Esophagus squamous epithelium (tissue), 5 donors: Measurements from ENCODE around the gene PPIL3. TPM values are rescaled to one million over a fixed set of nuclear protein-coding genes. Genes with fewer than 3 reads are reported as not detected.

Experiments used
- DNase-seq: peaks from one replicate; lab custom pipeline; 2025; lab: John Stamatoyannopoulos, UW
- H3K27ac ChIP-seq, 4 donors: fragments of 200-600 bp; sonication (generic); one replicate each; pipeline ENCODE4 v1.5.1; 2016 to 2019; ENCODE audit warnings: mild to moderate bottlenecking in 1 of 4
- H3K27me3 ChIP-seq, 4 donors: fragments of 200-600 bp; sonication (generic); 1 replicate in 3 of 4; 2 replicates in 1 of 4; pipeline versions ENCODE4 v1.5.1 to v1.6.0; 2017 to 2021; ENCODE audit warnings: antibody characterized with exemption in 1 of 4
- H3K36me3 ChIP-seq, 3 donors: fragments of 200-600 bp; sonication (generic); one replicate each; pipeline ENCODE4 v1.5.1; 2016 to 2019
- H3K4me1 ChIP-seq, 3 donors: fragments of 200-600 bp; sonication (generic); one replicate each; pipeline ENCODE4 v1.5.1; 2017 to 2019
- H3K4me3 ChIP-seq, 4 donors: fragments of 200-600 bp; sonication (generic); 1 replicate in 3 of 4; 2 replicates in 1 of 4; pipeline ENCODE4 v1.5.1; 2016 to 2019; ENCODE audit warnings: mild to moderate bottlenecking in 2 of 4, moderate library complexity in 1 of 4
- H3K9me3 ChIP-seq, 3 donors: fragments of 200-600 bp; sonication (generic); one replicate each; pipeline ENCODE4 v1.5.1; 2016 to 2019
- CTCF ChIP-seq, 6 experiments: fragments of 450-650 bp in 4 of 6; fragments of 200-600 bp in 2 of 6; sonication (generic) in 2 of 6; IDR thresholded peaks; one replicate each; pipeline ENCODE4 v1.5.1; 2016 to 2019; ENCODE audit warnings: antibody characterized with exemption in 6 of 6, mild to moderate bottlenecking in 4 of 6, moderate library complexity in 4 of 6
- POLR2A ChIP-seq, 4 donors: fragments of 450-650 bp; IDR thresholded peaks; one replicate each; pipeline ENCODE4 v1.6.1; 2017; ENCODE audit warnings: antibody characterized with exemption in 4 of 4, mild to moderate bottlenecking in 4 of 4, moderate library complexity in 3 of 4
- WGBS, 2 donors: methylation state at CpG; one replicate each; pipeline ENCODE4 v1.1.5; 2018; 5-methylcytosine and 5-hydroxymethylcytosine counted together
- intact Hi-C: fragments of 100-400 bp; cut with DNase I; formaldehyde crosslinking; loops from one replicate; pipeline ENCODE4 v1.15.0; 2022
- total RNA-seq, 4 donors: library from RNA; depleted of rRNA; stranded (reverse); fragments of >200 nt; gene quantifications; one replicate each; pipeline ENCODE4 v1.1.0, GENCODE V29; 2016
- donor health status: DM: yes; HTN: yes; CAD: no.

PPIL3 gene
- total RNA-seq, 4 donors from 2014 or later: 10.2 to 31.5 (median 12.8) TPM

- 71 to 81% methylated on average over 4 of the region's 4 CpGs for WGBS, 2 donors
- Histone ChIP-seq H3K27me3 (no peaks in the 10 kb centered on the region), H3K4me3 (no peak overlapping the region), H3K9me3 (no peaks in the 10 kb centered on the region), H3K36me3 (peaks cover 18 to 30% (median 23%) of the 10 kb centered on the region in 3 donors), H3K4me1 (peaks cover 0 to 4% (median 3%) of the 10 kb centered on the region in 3 donors), H3K27ac (no peak overlapping the region)
- no peak for TF ChIP-seq CTCF (IDR thresholded peaks at IDR 0.05)
- TF ChIP-seq POLR2A (IDR thresholded peaks at IDR 0.05): no peak
- intact Hi-C loops: no loop called here
- no peak for DNase-seq
These were observed 40.9 kb downstream of the PPIL3 start for GRCh38 chr2:200847939-200848338.

- no peak overlapping the region for H3K4me3 ChIP-seq
- peaks cover 11 to 23% (median 16%) of the 10 kb centered on the region in 3 donors for H3K36me3 ChIP-seq
- intact Hi-C loops: no loop called here
- H3K4me1 ChIP-seq: peaks cover 0 to 4% (median 3%) of the 10 kb centered on the region in 3 donors
- no peak for TF ChIP-seq POLR2A (IDR thresholded peaks at IDR 0.05)
- TF ChIP-seq CTCF (IDR thresholded peaks at IDR 0.05): no peak
- no peaks in the 10 kb centered on the region for H3K27me3 ChIP-seq
- DNase-seq: no peak
- H3K27ac ChIP-seq: no peak overlapping the region
- H3K9me3 ChIP-seq: no peaks in the 10 kb centered on the region
These were observed 41.6 kb downstream of the PPIL3 start for GRCh38 chr2:200847269-200847668.

- TF ChIP-seq POLR2A (IDR thresholded peaks at IDR 0.05) (no peak), CTCF (IDR thresholded peaks at IDR 0.05) (no peak)
- H3K27me3 ChIP-seq: no peaks in the 10 kb centered on the region
- peaks cover 0 to 4% (median 3%) of the 10 kb centered on the region in 3 donors for H3K4me1 ChIP-seq
- WGBS, 2 donors: 56 to 59% methylated on average over 10 of the region's 10 CpGs
- no peak for DNase-seq
- no peaks in the 10 kb centered on the region for H3K9me3 ChIP-seq
- no peak overlapping the region for H3K27ac ChIP-seq
- intact Hi-C loops: no loop called here
- H3K4me3 ChIP-seq: no peak overlapping the region
- H3K36me3 ChIP-seq: peaks cover 0 to 8% (median 5%) of the 10 kb centered on the region in 3 donors
These were observed 43.1 kb downstream of the PPIL3 start for GRCh38 chr2:200845669-200846325.

- TF ChIP-seq CTCF (IDR thresholded peaks at IDR 0.05) (no peak), POLR2A (IDR thresholded peaks at IDR 0.05) (no peak)
- Histone ChIP-seq H3K27me3 (no peaks in the 10 kb centered on the region), H3K27ac (no peak overlapping the region), H3K9me3 (no peaks in the 10 kb centered on the region), H3K4me3 (no peak overlapping the region), H3K36me3 (peaks cover 0 to 2% (median 0%) of the 10 kb centered on the region in 3 donors), H3K4me1 (peaks cover 0 to 4% (median 3%) of the 10 kb centered on the region in 3 donors)
- DNase-seq: no peak
- intact Hi-C loops: no loop called here
- 100% methylated on average over 2 of the region's 5 CpGs; no CpG with 5 or more reads in 1 of the 2 donors for WGBS, 2 donors
These were observed 43.7 kb downstream of the PPIL3 start for GRCh38 chr2:200845194-200845593.

- intact Hi-C loops: no loop called here
- H3K36me3 ChIP-seq: no peaks in the 10 kb centered on the region
- no peak for DNase-seq
- 86 to 90% methylated on average over 15 to 18 of the region's 24 CpGs for WGBS, 2 donors
- peaks cover 0 to 4% (median 3%) of the 10 kb centered on the region in 3 donors for H3K4me1 ChIP-seq
- no peak overlapping the region for H3K4me3 ChIP-seq
- no peaks in the 10 kb centered on the region for H3K27me3 ChIP-seq
- no peak overlapping the region for H3K27ac ChIP-seq
- no peak for TF ChIP-seq POLR2A (IDR thresholded peaks at IDR 0.05)
- no peak for TF ChIP-seq CTCF (IDR thresholded peaks at IDR 0.05)
- H3K9me3 ChIP-seq: no peaks in the 10 kb centered on the region
These were observed 44.6 kb downstream of the PPIL3 start for GRCh38 chr2:200843993-200844948.
